H1 (cell line): ENCODE measurements around the gene EYA4. TPM values are rescaled to one million over a fixed set of nuclear protein-coding genes. Genes with fewer than 3 reads are reported as not detected.

Experiments used
- CTCF ChIA-PET: fragments of 300-600 bp; sonication (Branson Sonifier 250); formaldehyde crosslinking; loops from one replicate; lab custom pipeline; 2021; ENCODE audit not compliant: partially characterized antibody; lab: Charles Lee
- POLR2A ChIA-PET: fragments of 300-600 bp; sonication (Branson Sonifier 250); formaldehyde crosslinking; loops from one replicate; lab custom pipeline; 2021; ENCODE audit warnings: inconsistent platforms; ENCODE audit not compliant: partially characterized antibody; lab: Charles Lee
- DNase-seq, 2 experiments: peaks; one replicate each; pipeline versions ENCODE4 v3.0.0 to v3.0.0-alpha.2; 2010 to 2022; ENCODE audit warnings: low spot score in 2 of 2, low read depth in 1 of 2, mixed read lengths in 1 of 2
- FAIRE-seq: peaks from 2 replicates; lab custom pipeline; 2011; peaks lifted over from hg19 to GRCh38; lab: Jason Lieb, UNC
- H2AFZ ChIP-seq: 2 replicates; pipeline ENCODE4 v1.8.1; 2012; ENCODE audit warnings: low read length, inconsistent platforms
- H2AK5ac ChIP-seq: 2 replicates; pipeline ENCODE4 v1.6.1; 2013; ENCODE audit warnings: low read depth, low read length
- H2BK120ac ChIP-seq: replicated peaks from 2 replicates; pipeline ENCODE3; 2013; ENCODE audit warnings: low read depth, low read length, inconsistent platforms
- H2BK12ac ChIP-seq: 2 replicates; pipeline ENCODE4 v1.6.1; 2013; ENCODE audit warnings: low read depth, low read length
- H2BK15ac ChIP-seq: 2 replicates; pipeline ENCODE4 v1.6.1; 2013; ENCODE audit warnings: low read length
- H2BK20ac ChIP-seq: 2 replicates; pipeline ENCODE4 v1.6.1; 2013; ENCODE audit warnings: low read length
- H2BK5ac ChIP-seq: 2 replicates; pipeline ENCODE4 v1.6.1; 2013; ENCODE audit warnings: low read depth, low read length
- H3K14ac ChIP-seq: 2 replicates; pipeline ENCODE4 v1.6.1; 2013; ENCODE audit warnings: inconsistent platforms; ENCODE audit not compliant: insufficient read length
- H3K18ac ChIP-seq: 2 replicates; pipeline ENCODE4 v1.6.1; 2013; ENCODE audit warnings: low read length; ENCODE audit errors: extremely low read depth
- H3K23ac ChIP-seq: 2 replicates; pipeline ENCODE4 v1.6.1; 2013; ENCODE audit warnings: inconsistent platforms; ENCODE audit not compliant: insufficient read length
- H3K23me2 ChIP-seq: 2 replicates; pipeline ENCODE4 v1.6.1; 2013; ENCODE audit warnings: low read depth, low read length
- H3K27ac ChIP-seq: 2 replicates; pipeline ENCODE4 v1.6.1; 2011; ENCODE audit warnings: low read depth, low read length, inconsistent platforms
- H3K27me3 ChIP-seq, 4 experiments: replicated peaks in 1 of 4; 1 replicate in 1 of 4; 2 replicates in 3 of 4; pipeline versions ENCODE4 v1.6.1 to v1.8.1; 2011 to 2013; ENCODE audit warnings: low read length in 3 of 4, mild to moderate bottlenecking in 3 of 4, inconsistent platforms in 2 of 4, mixed read lengths in 2 of 4, moderate library complexity in 1 of 4; ENCODE audit not compliant: control insufficient read depth in 3 of 4, insufficient read depth in 3 of 4; ENCODE audit errors: extremely low read depth in 1 of 4
- H3K36me3 ChIP-seq, 4 experiments: 2 replicates each; pipeline versions ENCODE4 v1.6.1 to v1.8.1; 2011 to 2013; ENCODE audit warnings: mild to moderate bottlenecking in 4 of 4, low read length in 3 of 4, moderate library complexity in 2 of 4, control low read depth in 1 of 4, inconsistent platforms in 1 of 4; ENCODE audit not compliant: insufficient read depth in 4 of 4, control insufficient read depth in 2 of 4
- H3K4ac ChIP-seq: replicated peaks from 2 replicates; pipeline ENCODE3; 2013; ENCODE audit warnings: low read length, low read depth, mixed read lengths, inconsistent platforms; ENCODE audit not compliant: insufficient read length
- H3K4me1 ChIP-seq, 4 experiments: replicated peaks in 1 of 4; 1 replicate in 1 of 4; 2 replicates in 3 of 4; pipeline versions ENCODE4 v1.6.1 to v1.8.1; 2011 to 2013; ENCODE audit warnings: low read length in 3 of 4, inconsistent platforms in 2 of 4, mixed read lengths in 1 of 4; ENCODE audit not compliant: insufficient read depth in 4 of 4, control insufficient read depth in 3 of 4
- H3K4me2 ChIP-seq, 2 experiments: 2 replicates each; pipeline versions ENCODE4 v1.6.1 to v1.8.1; 2011 to 2013; ENCODE audit warnings: low read depth in 2 of 2, low read length in 2 of 2, control low read depth in 1 of 2, inconsistent platforms in 1 of 2, mild to moderate bottlenecking in 1 of 2; ENCODE audit not compliant: insufficient read depth in 1 of 2
- H3K4me3 ChIP-seq, 4 experiments: fragments of 200-600, 300-600 bp in 1 of 4; sonication (generic), shearing (Covaris generic), sonication (Bioruptor Twin) in 1 of 4; 2 replicates each; pipeline versions ENCODE4 v1.5.1 to v1.8.1; 2011 to 2016; ENCODE audit warnings: low read length in 4 of 4, low read depth in 3 of 4, control low read depth in 2 of 4, inconsistent platforms in 2 of 4, mild to moderate bottlenecking in 2 of 4, mixed read lengths in 1 of 4, moderate library complexity in 1 of 4; ENCODE audit not compliant: insufficient read depth in 2 of 4; ENCODE audit errors: extremely low read depth in 1 of 4
- H3K56ac ChIP-seq: replicated peaks from 2 replicates; pipeline ENCODE3; 2013; ENCODE audit warnings: low read depth, mild to moderate bottlenecking, mixed read lengths, low read length, inconsistent platforms; ENCODE audit not compliant: insufficient read length
- H3K79me1 ChIP-seq: 2 replicates; pipeline ENCODE4 v1.6.1; 2013; ENCODE audit warnings: low read depth, low read length, control low read depth
- H3K79me2 ChIP-seq, 2 experiments: 2 replicates each; pipeline versions ENCODE4 v1.6.1 to v1.8.1; 2012 to 2013; ENCODE audit warnings: low read length in 2 of 2, mild to moderate bottlenecking in 2 of 2, inconsistent platforms in 1 of 2; ENCODE audit not compliant: insufficient read depth in 2 of 2, control insufficient read depth in 1 of 2
- H3K9ac ChIP-seq, 4 experiments: replicated peaks in 1 of 4; 1 replicate in 1 of 4; 2 replicates in 3 of 4; pipeline versions ENCODE4 v1.6.1 to v1.8.1; 2011 to 2013; ENCODE audit warnings: low read depth in 3 of 4, low read length in 3 of 4, control low read depth in 2 of 4, mild to moderate bottlenecking in 2 of 4, moderate library complexity in 2 of 4, inconsistent platforms in 1 of 4; ENCODE audit errors: extremely low read depth in 1 of 4
- H3K9me3 ChIP-seq, 2 experiments: 2 replicates each; pipeline versions ENCODE4 v1.6.1 to v1.8.1; 2012 to 2013; ENCODE audit warnings: mild to moderate bottlenecking in 2 of 2, moderate library complexity in 2 of 2, control low read depth in 1 of 2, inconsistent platforms in 1 of 2, low read depth in 1 of 2, low read length in 1 of 2, mixed read lengths in 1 of 2; ENCODE audit not compliant: insufficient read depth in 2 of 2
- H4K20me1 ChIP-seq, 2 experiments: replicated peaks in 1 of 2; 2 replicates each; pipeline versions ENCODE3 to v1.8.1; 2011 to 2013; ENCODE audit warnings: inconsistent platforms in 2 of 2, low read length in 2 of 2, mild to moderate bottlenecking in 1 of 2; ENCODE audit not compliant: insufficient read depth in 2 of 2, control insufficient read depth in 1 of 2
- H4K5ac ChIP-seq: 2 replicates; pipeline ENCODE4 v1.6.1; 2013; ENCODE audit warnings: low read length, low read depth, mixed read lengths, inconsistent platforms; ENCODE audit not compliant: insufficient read length
- H4K8ac ChIP-seq: 2 replicates; pipeline ENCODE4 v1.8.0; 2013; ENCODE audit warnings: mild to moderate bottlenecking, moderate library complexity, low read length, inconsistent platforms; ENCODE audit not compliant: insufficient read depth; ENCODE audit errors: extremely low read depth
- H4K91ac ChIP-seq: replicated peaks from 2 replicates; pipeline ENCODE3; 2013; ENCODE audit warnings: low read length, mixed read lengths, inconsistent platforms; ENCODE audit not compliant: insufficient read length
- ASH2L ChIP-seq: fragments of 200-600, 300-600 bp; sonication (generic); IDR thresholded peaks from one replicate; pipeline ENCODE4 v1.7.1; 2017; ENCODE audit warnings: low read length
- GTF2F1 ChIP-seq: IDR thresholded peaks from 2 replicates; pipeline ENCODE4 v1.6.1; 2012; ENCODE audit warnings: low read depth, low read length, improper control_type of control experiment, borderline replicate concordance
- HDAC2 ChIP-seq, 2 experiments: fragments of 300-600 bp in 1 of 2; sonication (generic) in 1 of 2; IDR thresholded peaks; 2 replicates each; pipeline ENCODE4 v1.6.1; 2011 to 2012; ENCODE audit warnings: low read depth in 2 of 2, low read length in 2 of 2, mild to moderate bottlenecking in 2 of 2, moderate library complexity in 2 of 2, borderline replicate concordance in 1 of 2, inconsistent platforms in 1 of 2
- NANOG ChIP-seq: IDR thresholded peaks from 2 replicates; pipeline ENCODE4 v1.6.1; 2011; ENCODE audit warnings: low read length, low read depth, mild to moderate bottlenecking, inconsistent platforms; ENCODE audit not compliant: insufficient read depth, poor library complexity, severe bottlenecking
- TCF12 ChIP-seq: IDR thresholded peaks from 2 replicates; pipeline ENCODE4 v1.6.1; 2011; ENCODE audit warnings: low read depth, mild to moderate bottlenecking, low read length
- WGBS, 2 experiments: shearing (Covaris generic) in 1 of 2; methylation state at CpG; one replicate each; pipeline versions ENCODE4 v1.1.6 to v1.1.7; 2013 to 2015; ENCODE audit warnings: low lambda C conversion rate in 2 of 2, mixed read lengths in 2 of 2, inconsistent platforms in 1 of 2, low coverage in 1 of 2, missing lambda C conversion rate in 1 of 2; ENCODE audit not compliant: insufficient replicate concordance in 2 of 2, insufficient coverage in 1 of 2, insufficient read length in 1 of 2; ENCODE audit errors: extremely low coverage in 1 of 2, missing lambda C conversion rate in 1 of 2; 5-methylcytosine and 5-hydroxymethylcytosine counted together
- polyA plus RNA-seq, 7 experiments: library from polyadenylated mRNA; depleted of rRNA in 3 of 7; stranded (reverse) in 5 of 7; unstranded in 2 of 7; fragments of >200 nt in 5 of 7; fragments of 200-250 nt in 2 of 7; gene quantifications; 1 replicate in 5 of 7; 2 replicates in 1 of 7; 4 replicates in 1 of 7; pipeline versions ENCODE4 v1.2.1 to v1.2.3, GENCODE V29; 2011 to 2013; ENCODE audit warnings: missing spikeins in 2 of 7, mixed read lengths in 2 of 7
- total RNA-seq: library from RNA; stranded (reverse); fragmentation: NEBNext Ultra II Directional; extraction: Animal tissue kit (Norgen Biotek cat#: 25700); gene quantifications from 2 replicates; pipeline ENCODE4 v1.2.1, GENCODE V29; 2021

Gene EYA4
- total and polyA plus RNA-seq, 2 of the 8 experiments (the other 6 are each of a cell fraction or from before 2014, with no cell fraction given), result 0.06 to 0.17 TPM

DNA sequence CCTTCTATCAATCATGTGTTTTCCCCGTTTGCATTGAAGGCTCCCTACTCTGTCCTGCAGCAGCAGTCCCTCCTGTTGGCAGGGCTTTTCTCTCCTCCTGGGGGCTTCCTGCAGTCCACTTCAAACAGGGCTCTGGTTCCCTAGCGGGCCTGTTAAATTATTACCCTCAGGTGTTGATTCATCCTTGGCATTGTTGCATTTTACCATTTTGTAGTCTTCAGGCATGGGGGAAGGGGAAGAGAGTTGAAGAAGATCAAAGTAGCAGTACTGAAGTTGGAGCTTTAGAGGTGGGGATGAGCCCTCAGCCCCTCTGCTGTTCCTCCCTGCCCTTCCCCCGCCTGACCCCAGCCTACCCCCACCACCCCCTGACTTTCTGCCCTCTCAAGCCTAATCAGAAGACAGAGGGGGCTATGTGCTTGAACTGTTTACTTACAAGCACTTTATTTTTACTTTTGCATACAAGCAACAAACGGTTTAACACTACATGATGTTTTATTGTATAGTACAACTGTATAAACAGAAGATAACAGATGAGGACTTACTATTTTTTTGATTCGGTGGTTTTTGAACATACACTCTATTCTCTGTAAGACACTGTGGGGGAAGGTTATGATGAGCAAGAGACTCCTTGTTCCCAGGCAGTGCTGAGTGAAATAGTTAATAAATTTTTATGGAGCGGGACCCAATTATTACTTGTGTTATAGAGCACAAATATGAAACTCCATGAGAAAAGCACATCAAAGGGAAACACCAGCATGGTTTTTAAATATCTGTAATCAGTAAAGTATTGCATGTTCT is 169.7 kb downstream of the EYA4 start:
- Histone ChIP-seq H2BK12ac (no peak overlapping the region), H3K79me2 (no peaks in the 10 kb centered on the region), H3K36me3 (no peaks in the 10 kb centered on the region), H3K14ac (no peak overlapping the region), H2AK5ac (no peak overlapping the region), H4K5ac (no peak overlapping the region), H3K56ac (no peak overlapping the region), H3K9me3 (no peaks in the 10 kb centered on the region), H2BK120ac (no peak overlapping the region), H3K27me3 (no peaks in the 10 kb centered on the region), H3K9ac (no peak overlapping the region), H3K4me3 (peak overlapping the region in 1 of 4 experiments; percentile 38; a peak in 1 of 8 replicates), H3K27ac (no peak overlapping the region), H2AFZ (no peak overlapping the region), H3K4me1 (peaks cover 0 to 8% (median 4%) of the 10 kb centered on the region in 4 experiments; a peak in 1 of 7 replicates), H3K4ac (no peak overlapping the region), H2BK15ac (no peak overlapping the region), H3K79me1 (no peaks in the 10 kb centered on the region), H4K20me1 (no peaks in the 10 kb centered on the region), H4K8ac (no peak overlapping the region), H3K23ac (no peak overlapping the region), H4K91ac (no peak overlapping the region), H2BK5ac (no peak overlapping the region), H3K23me2 (no peaks in the 10 kb centered on the region), H2BK20ac (no peak overlapping the region), H3K4me2 (peak overlapping the region; percentile 48 to 53; a peak in 3 of 4 replicates), H3K18ac (no peak overlapping the region)
- ChIA-PET CTCF (no interaction called here), POLR2A (no interaction called here)
- peak in 1 of 2 experiments; percentile 50 for DNase-seq
- WGBS, 2 experiments, result 49% methylated on average over 6 of the region's 6 CpGs; no CpG with 5 or more reads in 1 of the 2 experiments
- FAIRE-seq, result no peak
- TF ChIP-seq ASH2L (peak; percentile 25), GTF2F1 (no peak), HDAC2 (IDR thresholded peaks at IDR 0.05; ENCODE audit: borderline replicate concordance in 1 of 2, low read depth in 2 of 2, low read length in 2 of 2) (0 out of 4 replicates have a peak, but pooled peaks of 1 of the 2 experiments have one; percentile 26), NANOG (no peak), TCF12 (0 out of 2 replicates have a peak, but pooled peaks have one; percentile 54)
